Measurements from ENCODE around the gene PTP4A2.

GRCh38 chr1:31871703-31872102 is 66.5 kb downstream of the PTP4A2 start:
- TF ChIP-seq CTCF (IDR thresholded peaks at IDR 0.05; ENCODE audit: poor library complexity) (no peak), EZH2 (IDR thresholded peaks at IDR 0.05; ENCODE audit: borderline replicate concordance) (no peak), EZH2phosphoT487 (IDR thresholded peaks at IDR 0.05; ENCODE audit: low read depth, severe bottlenecking, unreplicated experiment) (no peak)
